GM12878 (cell line): ENCODE data around the gene ELAVL1. TPM values are rescaled to one million over a fixed set of nuclear protein-coding genes. Genes with fewer than 3 reads are reported as not detected.

ENCODE experiments used
- ASH2L ChIP-seq: fragments of 300-600, 200-600 bp; sonication (generic); IDR thresholded peaks from 2 replicates; pipeline ENCODE4 v1.6.1; 2017; ENCODE audit warnings: low read depth, mild to moderate bottlenecking, borderline replicate concordance
- ATF2 ChIP-seq: IDR thresholded peaks from 2 replicates; pipeline ENCODE4 v1.6.1; 2012; ENCODE audit warnings: low read length, inconsistent platforms
- CBX5 ChIP-seq: sonication (generic); IDR thresholded peaks from 2 replicates; pipeline ENCODE4 v1.6.1; 2016; ENCODE audit warnings: low read depth, moderate library complexity, mild to moderate bottlenecking, inconsistent platforms
- CHD4 ChIP-seq: fragments of 200-600 bp; sonication (generic); IDR thresholded peaks from 2 replicates; pipeline ENCODE4 v1.6.1; 2016; ENCODE audit warnings: mild to moderate bottlenecking
- EGR1 ChIP-seq, 2 experiments: IDR thresholded peaks; 1 replicate in 1 of 2; 2 replicates in 1 of 2; pipeline ENCODE4 v1.6.1; 2011 to 2012; ENCODE audit warnings: low read depth in 2 of 2, low read length in 2 of 2, borderline replicate concordance in 1 of 2, mild to moderate bottlenecking in 1 of 2, moderate library complexity in 1 of 2
- ETV6 ChIP-seq, 2 experiments: fragments of 450-650 bp in 1 of 2; IDR thresholded peaks in 1 of 2; conservative IDR thresholded peaks in 1 of 2; 2 replicates each; pipeline ENCODE4 v1.6.1; 2014; ENCODE audit warnings: antibody characterized with exemption in 1 of 2, borderline replicate concordance in 1 of 2, low read depth in 1 of 2, mild to moderate bottlenecking in 1 of 2, moderate library complexity in 1 of 2
- FOXK2 ChIP-seq: fragments of 450-650 bp; IDR thresholded peaks from 2 replicates; pipeline ENCODE4 v1.6.1; 2017; ENCODE audit warnings: mild to moderate bottlenecking, moderate library complexity
- GATAD2B ChIP-seq: fragments of 450-650 bp; conservative IDR thresholded peaks from 2 replicates; pipeline ENCODE4 v1.6.1; 2017; ENCODE audit warnings: low read depth, mild to moderate bottlenecking, moderate library complexity
- KDM1A ChIP-seq: fragments of 200-600 bp; sonication (generic); IDR thresholded peaks from 2 replicates; pipeline ENCODE4 v1.6.1; 2016; ENCODE audit warnings: borderline replicate concordance
- PAX5 ChIP-seq: IDR thresholded peaks from 2 replicates; pipeline ENCODE4 v1.6.1; 2011; ENCODE audit warnings: low read depth, low read length, borderline replicate concordance
- SKIL ChIP-seq: fragments of 450-650 bp; IDR thresholded peaks from 2 replicates; pipeline ENCODE4 v1.6.1; 2017; ENCODE audit warnings: mild to moderate bottlenecking, low read depth, inconsistent platforms; ENCODE audit not compliant: poor library complexity, severe bottlenecking
- SMAD5 ChIP-seq: IDR thresholded peaks from 2 replicates; pipeline ENCODE4 v1.6.1; 2016; ENCODE audit warnings: antibody characterized with exemption, low read depth
- STAT1 ChIP-seq: fragments of 450-650 bp; conservative IDR thresholded peaks from 2 replicates; pipeline ENCODE4 v1.6.1; 2014; ENCODE audit warnings: antibody characterized with exemption, mild to moderate bottlenecking
- TARDBP ChIP-seq: IDR thresholded peaks from 2 replicates; pipeline ENCODE4 v1.6.1; 2016; ENCODE audit warnings: borderline replicate concordance
- TCF7 ChIP-seq: IDR thresholded peaks from 2 replicates; pipeline ENCODE4 v1.6.1; 2014; ENCODE audit warnings: antibody characterized with exemption, borderline replicate concordance
- WRNIP1 ChIP-seq: IDR thresholded peaks from 2 replicates; pipeline ENCODE4 v1.6.1; 2011; ENCODE audit warnings: low read depth, low read length, improper control_type of control experiment, borderline replicate concordance
- ZNF592 ChIP-seq: fragments of 450-650 bp; IDR thresholded peaks from 2 replicates; pipeline ENCODE4 v1.6.1; 2017; ENCODE audit warnings: mild to moderate bottlenecking, moderate library complexity
- ZNF687 ChIP-seq: fragments of 450-650 bp; IDR thresholded peaks from 2 replicates; pipeline ENCODE4 v1.6.1; 2017; ENCODE audit warnings: mild to moderate bottlenecking, moderate library complexity
- polyA plus RNA-seq, 11 experiments: library from polyadenylated mRNA; depleted of rRNA in 4 of 11; unstranded in 6 of 11; stranded (reverse) in 5 of 11; fragments of >200 nt; fragmentation: Nextera tagmentation in 4 of 11; fragmentation: Illumina TruSeq in 1 of 11; extraction: Ambion mirVana in 4 of 11; extraction: Trizol in 1 of 11; gene quantifications; 1 replicate in 1 of 11; 2 replicates in 10 of 11; pipeline versions ENCODE4 v1.2.1 to v1.2.3, GENCODE V29; 2011 to 2016; ENCODE audit warnings: inconsistent platforms in 2 of 11, missing spikeins in 2 of 11, low read depth in 1 of 11
- total RNA-seq, 4 experiments: library from RNA; depleted of rRNA in 3 of 4; stranded (reverse); fragments of >200 nt in 3 of 4; fragmentation: Illumina TruSeq in 1 of 4; extraction: Trizol in 1 of 4; gene quantifications; 2 replicates each; pipeline versions ENCODE4 v1.2.1 to v1.2.3, GENCODE V29; 2013 to 2021

ELAVL1 gene
- total and polyA plus RNA-seq, 10 of the 15 experiments (the other 5 are each of a cell fraction or from before 2014, with no cell fraction given), result 7.4 to 155 (median 70.3) TPM

GRCh38 chr19:7943444-7944176, 61.8 kb downstream of the ELAVL1 start, which contains the start of gene TIMM44 (continued):
- TF ChIP-seq ZNF592, result no peak
- no peak for TF ChIP-seq STAT1
- no peak for TF ChIP-seq FOXK2
- peak; percentile 75 for TF ChIP-seq SMAD5
- no peak; the same call in 1 of the 2 replicates for TF ChIP-seq GATAD2B
- TF ChIP-seq ETV6 (conservative IDR thresholded peaks at IDR 0.05 in 1 of 2, IDR thresholded peaks at IDR 0.05 in 1 of 2; ENCODE audit: borderline replicate concordance in 1 of 2, low read depth in 1 of 2), result no peak
- no peak for TF ChIP-seq ZNF687
- no peak for TF ChIP-seq TARDBP
- TF ChIP-seq ATF2, result 0 out of 2 replicates have a peak, but pooled peaks have one; percentile 11
- no peak for TF ChIP-seq WRNIP1
- no peak for TF ChIP-seq KDM1A
- no peak; the same call in 1 of the 2 replicates for TF ChIP-seq PAX5
- TF ChIP-seq CHD4, result no peak
- no peak for TF ChIP-seq SKIL
- no peak for TF ChIP-seq TCF7
- TF ChIP-seq ASH2L, result no peak
- TF ChIP-seq EGR1 (IDR thresholded peaks at IDR 0.05; ENCODE audit: borderline replicate concordance in 1 of 2, low read depth in 2 of 2, low read length in 2 of 2), result peak in 1 of 2 experiments; percentile 1; a peak in 1 of 3 replicates
- no peak for TF ChIP-seq CBX5
